HG02973 (cell line): ENCODE results near the gene ARSB.

Experiments
- ATAC-seq: cut with Tn5 transposase; IDR thresholded peaks from one replicate; pipeline ENCODE4 v1.9.1; 2021; ENCODE audit warnings: moderate library complexity; ENCODE audit not compliant: unreplicated experiment

ARSB gene

GRCh38 chr5:78985116-78985724, at the start of gene ARSB:
Gene ARSB (minus strand): TSS chr5:78985310. CDS start chr5:78985248, 62 bp downstream.
- ATAC-seq: peak; percentile 39

GRCh38 chr5:79032782-79033181, 47.7 kb upstream of the ARSB start:
- ATAC-seq: no peak

GRCh38 chr5:79032031-79032695, 47.1 kb upstream of the ARSB start:
- ATAC-seq: no peak

GRCh38 chr5:79031485-79031867, 46.4 kb upstream of the ARSB start:
- ATAC-seq: no peak

GRCh38 chr5:79030663-79031484, 45.8 kb upstream of the ARSB start:
- no peak for ATAC-seq

GRCh38 chr5:79025054-79025472, 40.0 kb upstream of the ARSB start:
- ATAC-seq: no peak

- ATAC-seq: no peak
These were observed 38.8 kb upstream of the ARSB start for GRCh38 chr5:79023947-79024346.

- no peak for ATAC-seq
These were observed 38.2 kb upstream of the ARSB start for GRCh38 chr5:79023348-79023747.

- ATAC-seq: no peak
These were observed 37.7 kb upstream of the ARSB start for GRCh38 chr5:79022771-79023170.

GRCh38 chr5:79021753-79022152, 36.6 kb upstream of the ARSB start:
- ATAC-seq: no peak

GRCh38 chr5:79020861-79021561, 35.9 kb upstream of the ARSB start:
- ATAC-seq: no peak

- ATAC-seq: no peak
These were observed 29.5 kb upstream of the ARSB start for GRCh38 chr5:79014631-79015030.

GRCh38 chr5:79011869-79012268, 26.8 kb upstream of the ARSB start:
- no peak for ATAC-seq

GRCh38 chr5:79011219-79011836, 26.2 kb upstream of the ARSB start:
- no peak for ATAC-seq

GRCh38 chr5:79008362-79008761, 23.3 kb upstream of the ARSB start:
- ATAC-seq: no peak

- ATAC-seq: no peak
These were observed 22.8 kb upstream of the ARSB start for GRCh38 chr5:79007872-79008271.

- ATAC-seq: no peak
These were observed 21.0 kb upstream of the ARSB start for GRCh38 chr5:79005936-79006631.

- no peak for ATAC-seq
These were observed 20.0 kb upstream of the ARSB start for GRCh38 chr5:79005151-79005550.

- no peak for ATAC-seq
These were observed 17.3 kb upstream of the ARSB start for GRCh38 chr5:79002374-79002773.

GRCh38 chr5:79001471-79001870, 16.4 kb upstream of the ARSB start:
- ATAC-seq: no peak
